Measurements from ENCODE around the gene GBX1.
A peak's percentile ranks its signal among the peaks of the same experiment; 100 is the strongest.

GBX1 gene

GRCh38 chr7:151188252-151188542 is 20.7 kb upstream of the GBX1 start:
- Histone ChIP-seq H3K4me1 (ENCODE audit: insufficient read depth, low read length, poor library complexity, severe bottlenecking) (peaks cover 11% of the 10 kb centered on the region), H3K79me2 (ENCODE audit: insufficient read depth, low read length) (no peaks in the 10 kb centered on the region), H3K27me3 (ENCODE audit: insufficient read depth, low read length, poor library complexity, severe bottlenecking) (no peaks in the 10 kb centered on the region), H3K9me3 (ENCODE audit: insufficient read depth, low read depth, low read length) (no peaks in the 10 kb centered on the region), H2AFZ (ENCODE audit: low read length) (no peak overlapping the region), H3K9me2 (replicated peaks; ENCODE audit: low read depth, low read length) (no peaks in the 10 kb centered on the region), H4K20me1 (ENCODE audit: insufficient read depth, low read length, poor library complexity, severe bottlenecking) (no peaks in the 10 kb centered on the region), H3K9ac (ENCODE audit: low read depth, low read length, poor library complexity, severe bottlenecking) (no peak overlapping the region), H3F3A (ENCODE audit: low read depth) (no peaks in the 10 kb centered on the region), H3K4me2 (ENCODE audit: low read depth, low read length, poor library complexity, severe bottlenecking) (peak overlapping the region; percentile 6), H3K36me3 (ENCODE audit: insufficient read depth, low read length) (no peaks in the 10 kb centered on the region), H3K4me3 (ENCODE audit: low read length, poor library complexity, severe bottlenecking) (no peak overlapping the region)
- no peak for TF ChIP-seq CTCF (conservative IDR thresholded peaks at IDR 0.05; ENCODE audit: low read length)
- no peak for TF ChIP-seq EZH2phosphoT487 (IDR thresholded peaks at IDR 0.05; ENCODE audit: borderline replicate concordance)

- H3K9me3 ChIP-seq (ENCODE audit: insufficient read depth, low read depth, low read length), result no peaks in the 10 kb centered on the region
- no peaks in the 10 kb centered on the region for H3K9me2 ChIP-seq (replicated peaks; ENCODE audit: low read depth, low read length)
- no peaks in the 10 kb centered on the region for H3K36me3 ChIP-seq (ENCODE audit: insufficient read depth, low read length)
- no peaks in the 10 kb centered on the region for H3F3A ChIP-seq (ENCODE audit: low read depth)
- no peaks in the 10 kb centered on the region for H3K27me3 ChIP-seq (ENCODE audit: insufficient read depth, low read length, poor library complexity, severe bottlenecking)
- H3K79me2 ChIP-seq (ENCODE audit: insufficient read depth, low read length), result no peaks in the 10 kb centered on the region
- no peak overlapping the region for H3K9ac ChIP-seq (ENCODE audit: low read depth, low read length, poor library complexity, severe bottlenecking)
- no peak for TF ChIP-seq EZH2phosphoT487 (IDR thresholded peaks at IDR 0.05; ENCODE audit: borderline replicate concordance)
- no peak for TF ChIP-seq CTCF (conservative IDR thresholded peaks at IDR 0.05; ENCODE audit: low read length)
- H2AFZ ChIP-seq (ENCODE audit: low read length), result no peak overlapping the region
- no peaks in the 10 kb centered on the region for H4K20me1 ChIP-seq (ENCODE audit: insufficient read depth, low read length, poor library complexity, severe bottlenecking)
- H3K4me1 ChIP-seq (ENCODE audit: insufficient read depth, low read length, poor library complexity, severe bottlenecking), result peaks cover 11% of the 10 kb centered on the region
- H3K4me3 ChIP-seq (ENCODE audit: low read length, poor library complexity, severe bottlenecking), result no peak overlapping the region
- peak overlapping the region; percentile 6 for H3K4me2 ChIP-seq (ENCODE audit: low read depth, low read length, poor library complexity, severe bottlenecking)
These were observed 20.1 kb upstream of the GBX1 start for GRCh38 chr7:151187409-151188251.

- H3K9me2 ChIP-seq (replicated peaks; ENCODE audit: low read depth, low read length), result no peaks in the 10 kb centered on the region
- no peak for TF ChIP-seq CTCF (conservative IDR thresholded peaks at IDR 0.05; ENCODE audit: low read length)
- no peaks in the 10 kb centered on the region for H4K20me1 ChIP-seq (ENCODE audit: insufficient read depth, low read length, poor library complexity, severe bottlenecking)
- no peaks in the 10 kb centered on the region for H3K36me3 ChIP-seq (ENCODE audit: insufficient read depth, low read length)
- peak within 1 kb of the TSS; percentile 6 for H3K4me2 ChIP-seq (ENCODE audit: low read depth, low read length, poor library complexity, severe bottlenecking)
- no peaks in the 10 kb centered on the region for H3K27me3 ChIP-seq (ENCODE audit: insufficient read depth, low read length, poor library complexity, severe bottlenecking)
- H3K4me3 ChIP-seq (ENCODE audit: low read length, poor library complexity, severe bottlenecking), result no peak within 1 kb of the TSS
- no peaks in the 10 kb centered on the region for H3K79me2 ChIP-seq (ENCODE audit: insufficient read depth, low read length)
- H3K9ac ChIP-seq (ENCODE audit: low read depth, low read length, poor library complexity, severe bottlenecking), result no peak within 1 kb of the TSS
- no peak within 1 kb of the TSS for H2AFZ ChIP-seq (ENCODE audit: low read length)
- peaks cover 11% of the 10 kb centered on the region for H3K4me1 ChIP-seq (ENCODE audit: insufficient read depth, low read length, poor library complexity, severe bottlenecking)
- no peaks in the 10 kb centered on the region for H3K9me3 ChIP-seq (ENCODE audit: insufficient read depth, low read depth, low read length)
- no peaks in the 10 kb centered on the region for H3F3A ChIP-seq (ENCODE audit: low read depth)
These were observed 19.3 kb upstream of the GBX1 start, which contains the start of gene ASB10 for GRCh38 chr7:151186640-151187408. Gene ASB10, minus strand, starts transcription at chr7:151187250. Its CDS starts 120 bp downstream, at chr7:151187130.

Measured in Loucy (cell line).